Measurements from ENCODE around the gene ELOB.

DNA sequence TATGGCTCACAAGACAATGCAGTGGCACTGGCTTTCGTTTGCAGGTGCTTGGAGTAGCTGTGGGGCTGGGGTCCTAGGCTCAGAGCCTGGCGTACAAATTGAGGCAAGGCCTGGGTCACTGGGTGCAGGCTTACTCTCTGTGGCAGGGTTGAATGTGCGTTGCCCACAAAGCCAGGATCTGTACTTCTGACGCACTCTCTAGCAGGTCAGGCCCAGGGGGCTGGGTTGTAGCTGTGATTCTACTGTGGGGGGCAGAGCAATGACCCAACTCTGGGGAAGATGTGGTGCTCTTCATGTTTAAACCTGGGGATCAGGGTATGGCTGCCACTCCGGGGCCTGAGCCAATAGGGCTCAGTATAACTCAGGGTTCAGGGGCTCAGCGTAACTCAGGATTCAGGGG, 33.6 kb upstream of the ELOB start:
- TF ChIP-seq, protein P1, sequence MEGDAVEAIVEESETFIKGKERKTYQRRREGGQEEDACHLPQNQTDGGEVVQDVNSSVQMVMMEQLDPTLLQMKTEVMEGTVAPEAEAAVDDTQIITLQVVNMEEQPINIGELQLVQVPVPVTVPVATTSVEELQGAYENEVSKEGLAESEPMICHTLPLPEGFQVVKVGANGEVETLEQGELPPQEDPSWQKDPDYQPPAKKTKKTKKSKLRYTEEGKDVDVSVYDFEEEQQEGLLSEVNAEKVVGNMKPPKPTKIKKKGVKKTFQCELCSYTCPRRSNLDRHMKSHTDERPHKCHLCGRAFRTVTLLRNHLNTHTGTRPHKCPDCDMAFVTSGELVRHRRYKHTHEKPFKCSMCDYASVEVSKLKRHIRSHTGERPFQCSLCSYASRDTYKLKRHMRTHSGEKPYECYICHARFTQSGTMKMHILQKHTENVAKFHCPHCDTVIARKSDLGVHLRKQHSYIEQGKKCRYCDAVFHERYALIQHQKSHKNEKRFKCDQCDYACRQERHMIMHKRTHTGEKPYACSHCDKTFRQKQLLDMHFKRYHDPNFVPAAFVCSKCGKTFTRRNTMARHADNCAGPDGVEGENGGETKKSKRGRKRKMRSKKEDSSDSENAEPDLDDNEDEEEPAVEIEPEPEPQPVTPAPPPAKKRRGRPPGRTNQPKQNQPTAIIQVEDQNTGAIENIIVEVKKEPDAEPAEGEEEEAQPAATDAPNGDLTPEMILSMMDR (IDR thresholded peaks at IDR 0.05; ENCODE audit: borderline replicate concordance, extremely low read depth, low read length, poor library complexity, severe bottlenecking), result no peak
- TF ChIP-seq EZH2 (IDR thresholded peaks at IDR 0.05; ENCODE audit: borderline replicate concordance, low read depth, low read length, severe bottlenecking), result no peak

All from DND-41 (cell line).